GM18861 (cell line): ENCODE measurements around the gene COMMD6.

Source experiments
- ATAC-seq: cut with Tn5 transposase; IDR thresholded peaks from one replicate; pipeline ENCODE4 v1.9.1; 2021; ENCODE audit not compliant: unreplicated experiment

COMMD6 gene

GRCh38 chr13:75530549-75530961 is 7.1 kb downstream of the COMMD6 start:
- no peak for ATAC-seq

GRCh38 chr13:75521956-75522355 is 15.7 kb downstream of the COMMD6 start:
- ATAC-seq: no peak

GRCh38 chr13:75518439-75519088 is 19.1 kb downstream of the COMMD6 start:
- no peak for ATAC-seq

GRCh38 chr13:75514080-75514995 is 23.3 kb downstream of the COMMD6 start:
- no peak for ATAC-seq

GRCh38 chr13:75513271-75513670 is 24.4 kb downstream of the COMMD6 start:
- no peak for ATAC-seq

- ATAC-seq: peak; percentile 96
Measured at GRCh38 chr13:75512253-75512652, 25.4 kb downstream of the COMMD6 start.

- ATAC-seq: no peak
Measured at GRCh38 chr13:75511051-75511625, 26.5 kb downstream of the COMMD6 start.

- ATAC-seq: no peak
Measured at GRCh38 chr13:75508002-75508548, 29.6 kb downstream of the COMMD6 start.

GRCh38 chr13:75507027-75508001 is 30.3 kb downstream of the COMMD6 start:
- ATAC-seq: no peak

GRCh38 chr13:75506018-75506417 is 31.6 kb downstream of the COMMD6 start:
- ATAC-seq: no peak

GRCh38 chr13:75505327-75505726 is 32.3 kb downstream of the COMMD6 start:
- no peak for ATAC-seq

- no peak for ATAC-seq
Measured at GRCh38 chr13:75495938-75496337, 41.7 kb downstream of the COMMD6 start.

- ATAC-seq: no peak
Measured at GRCh38 chr13:75494491-75494890, 43.1 kb downstream of the COMMD6 start.

GRCh38 chr13:75493156-75493555 is 44.5 kb downstream of the COMMD6 start:
- no peak for ATAC-seq

GRCh38 chr13:75492389-75492788 is 45.3 kb downstream of the COMMD6 start:
- ATAC-seq: no peak

GRCh38 chr13:75491376-75491775 is 46.3 kb downstream of the COMMD6 start:
- no peak for ATAC-seq

GRCh38 chr13:75489502-75490263 is 48.0 kb downstream of the COMMD6 start:
- peak; percentile 89 for ATAC-seq

GRCh38 chr13:75486146-75487062 is 51.2 kb downstream of the COMMD6 start:
- no peak for ATAC-seq
